PC-9 (cell line): Measurements from ENCODE around the gene ZNF236.

Experiments
- EZH2 ChIP-seq: fragments of 200-600 bp; sonication (generic); IDR thresholded peaks from 2 replicates; pipeline ENCODE4 v1.8.0; 2017; ENCODE audit warnings: antibody characterized with exemption, low read depth
- TF ChIP-seq, protein P1 (sequence below): fragments of 200-600 bp; sonication (generic); conservative IDR thresholded peaks from 2 replicates; pipeline ENCODE4 v1.6.1; 2017; ENCODE audit warnings: mixed run types, antibody characterized with exemption, mild to moderate bottlenecking, moderate library complexity

DNA sequence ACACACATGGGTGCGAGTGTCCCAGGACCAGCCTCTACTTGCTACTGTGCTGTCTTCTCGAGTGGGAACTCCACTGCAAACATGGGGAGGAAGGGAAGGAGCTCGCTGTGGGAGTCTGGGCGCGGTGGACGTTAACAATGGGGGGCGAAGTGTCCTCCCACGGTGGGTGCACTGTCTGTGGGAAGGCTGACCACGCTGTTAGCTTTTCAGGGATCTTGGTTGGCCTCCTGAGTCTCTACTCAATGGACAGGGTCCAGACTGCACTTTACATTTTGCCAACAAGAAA is 163.5 kb downstream of the ZNF236 start:
- TF ChIP-seq EZH2: no peak
- TF ChIP-seq, protein P1, sequence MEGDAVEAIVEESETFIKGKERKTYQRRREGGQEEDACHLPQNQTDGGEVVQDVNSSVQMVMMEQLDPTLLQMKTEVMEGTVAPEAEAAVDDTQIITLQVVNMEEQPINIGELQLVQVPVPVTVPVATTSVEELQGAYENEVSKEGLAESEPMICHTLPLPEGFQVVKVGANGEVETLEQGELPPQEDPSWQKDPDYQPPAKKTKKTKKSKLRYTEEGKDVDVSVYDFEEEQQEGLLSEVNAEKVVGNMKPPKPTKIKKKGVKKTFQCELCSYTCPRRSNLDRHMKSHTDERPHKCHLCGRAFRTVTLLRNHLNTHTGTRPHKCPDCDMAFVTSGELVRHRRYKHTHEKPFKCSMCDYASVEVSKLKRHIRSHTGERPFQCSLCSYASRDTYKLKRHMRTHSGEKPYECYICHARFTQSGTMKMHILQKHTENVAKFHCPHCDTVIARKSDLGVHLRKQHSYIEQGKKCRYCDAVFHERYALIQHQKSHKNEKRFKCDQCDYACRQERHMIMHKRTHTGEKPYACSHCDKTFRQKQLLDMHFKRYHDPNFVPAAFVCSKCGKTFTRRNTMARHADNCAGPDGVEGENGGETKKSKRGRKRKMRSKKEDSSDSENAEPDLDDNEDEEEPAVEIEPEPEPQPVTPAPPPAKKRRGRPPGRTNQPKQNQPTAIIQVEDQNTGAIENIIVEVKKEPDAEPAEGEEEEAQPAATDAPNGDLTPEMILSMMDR: no peak
